ENCODE data around the gene SLC6A17. TPM values are rescaled to one million over a fixed set of nuclear protein-coding genes. Genes with fewer than 3 reads are reported as not detected.

The SLC6A17 gene
- total RNA-seq, 1 donor from 2014 or later: not detected

GRCh38 chr1:110242731-110243130 lies 92.4 kb downstream of the SLC6A17 start:
- H3K4me1 Mint-ChIP-seq (ENCODE audit: low read depth): peaks cover 7% of the 10 kb centered on the region
- peaks cover 71% of the 10 kb centered on the region for H3K27me3 Mint-ChIP-seq
- no peaks in the 10 kb centered on the region for H3K9me3 Mint-ChIP-seq (ENCODE audit: low read depth)
- H3K27ac Mint-ChIP-seq: no peak overlapping the region
- TF ChIP-seq, protein P1, sequence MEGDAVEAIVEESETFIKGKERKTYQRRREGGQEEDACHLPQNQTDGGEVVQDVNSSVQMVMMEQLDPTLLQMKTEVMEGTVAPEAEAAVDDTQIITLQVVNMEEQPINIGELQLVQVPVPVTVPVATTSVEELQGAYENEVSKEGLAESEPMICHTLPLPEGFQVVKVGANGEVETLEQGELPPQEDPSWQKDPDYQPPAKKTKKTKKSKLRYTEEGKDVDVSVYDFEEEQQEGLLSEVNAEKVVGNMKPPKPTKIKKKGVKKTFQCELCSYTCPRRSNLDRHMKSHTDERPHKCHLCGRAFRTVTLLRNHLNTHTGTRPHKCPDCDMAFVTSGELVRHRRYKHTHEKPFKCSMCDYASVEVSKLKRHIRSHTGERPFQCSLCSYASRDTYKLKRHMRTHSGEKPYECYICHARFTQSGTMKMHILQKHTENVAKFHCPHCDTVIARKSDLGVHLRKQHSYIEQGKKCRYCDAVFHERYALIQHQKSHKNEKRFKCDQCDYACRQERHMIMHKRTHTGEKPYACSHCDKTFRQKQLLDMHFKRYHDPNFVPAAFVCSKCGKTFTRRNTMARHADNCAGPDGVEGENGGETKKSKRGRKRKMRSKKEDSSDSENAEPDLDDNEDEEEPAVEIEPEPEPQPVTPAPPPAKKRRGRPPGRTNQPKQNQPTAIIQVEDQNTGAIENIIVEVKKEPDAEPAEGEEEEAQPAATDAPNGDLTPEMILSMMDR (IDR thresholded peaks at IDR 0.05; ENCODE audit: unreplicated experiment): no peak
- DNase-seq (ENCODE audit: low spot score, unreplicated experiment): no peak
- no peaks in the 10 kb centered on the region for H3K36me3 Mint-ChIP-seq (ENCODE audit: insufficient read depth)
- H3K4me3 Mint-ChIP-seq (ENCODE audit: low read depth): no peak overlapping the region

DNA sequence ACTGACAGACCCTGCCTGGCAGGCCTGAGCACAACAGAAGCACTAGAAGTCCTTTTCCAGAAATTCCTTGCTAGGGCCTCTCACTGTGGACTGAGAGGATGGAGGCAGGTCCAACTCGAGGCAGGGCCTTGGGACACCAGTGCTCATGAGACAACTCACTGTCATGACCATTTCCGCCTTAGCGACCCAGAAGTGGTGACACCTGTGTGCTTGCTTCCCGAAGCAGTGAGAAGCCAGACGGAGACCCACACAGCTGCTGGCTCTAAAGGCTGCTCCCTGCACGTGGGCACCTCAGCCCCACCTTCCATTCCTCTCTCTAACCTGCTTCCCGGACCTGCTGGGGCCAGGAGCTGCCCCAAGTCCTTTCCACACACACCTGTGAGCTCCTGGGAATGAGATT lies 92.9 kb downstream of the SLC6A17 start:
- Mint-ChIP-seq H3K27ac (no peak overlapping the region), H3K36me3 (ENCODE audit: insufficient read depth) (no peaks in the 10 kb centered on the region), H3K27me3 (peaks cover 71% of the 10 kb centered on the region), H3K4me1 (ENCODE audit: low read depth) (peaks cover 7% of the 10 kb centered on the region), H3K4me3 (ENCODE audit: low read depth) (no peak overlapping the region), H3K9me3 (ENCODE audit: low read depth) (no peaks in the 10 kb centered on the region)
- TF ChIP-seq, protein P1 (IDR thresholded peaks at IDR 0.05; ENCODE audit: unreplicated experiment): no peak
- no peak for DNase-seq (ENCODE audit: low spot score, unreplicated experiment)

DNA sequence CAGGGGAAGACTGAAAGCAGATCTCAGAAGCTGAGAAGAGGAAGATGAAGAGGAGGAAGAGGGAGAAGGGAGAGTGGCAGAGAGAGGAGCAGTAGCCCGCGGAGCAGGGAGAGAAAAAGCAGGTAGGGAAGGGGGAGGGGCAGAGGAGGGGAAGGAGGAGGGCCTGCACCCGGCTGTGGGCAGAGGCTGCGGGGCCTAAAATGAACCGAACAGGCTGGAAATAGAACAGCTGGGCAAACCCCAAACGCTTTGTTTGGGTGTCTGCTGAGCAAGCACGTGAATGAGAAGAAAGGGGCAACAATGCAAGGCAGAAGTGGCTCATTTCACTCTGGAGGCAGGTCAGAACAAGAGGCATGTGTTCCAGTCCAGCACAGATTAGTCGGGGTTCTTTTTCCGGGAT lies 93.3 kb downstream of the SLC6A17 start:
- Mint-ChIP-seq H3K4me3 (ENCODE audit: low read depth) (no peak overlapping the region), H3K27ac (no peak overlapping the region), H3K27me3 (peaks cover 66% of the 10 kb centered on the region), H3K4me1 (ENCODE audit: low read depth) (peaks cover 7% of the 10 kb centered on the region), H3K9me3 (ENCODE audit: low read depth) (no peaks in the 10 kb centered on the region), H3K36me3 (ENCODE audit: insufficient read depth) (no peaks in the 10 kb centered on the region)
- TF ChIP-seq, protein P1 (IDR thresholded peaks at IDR 0.05; ENCODE audit: unreplicated experiment): no peak
- no peak for DNase-seq (ENCODE audit: low spot score, unreplicated experiment)

- Mint-ChIP-seq H3K4me3 (ENCODE audit: low read depth) (no peak overlapping the region), H3K27ac (no peak overlapping the region), H3K9me3 (ENCODE audit: low read depth) (no peaks in the 10 kb centered on the region), H3K4me1 (ENCODE audit: low read depth) (peaks cover 6% of the 10 kb centered on the region), H3K27me3 (peaks cover 55% of the 10 kb centered on the region), H3K36me3 (ENCODE audit: insufficient read depth) (no peaks in the 10 kb centered on the region)
- TF ChIP-seq, protein P1 (IDR thresholded peaks at IDR 0.05; ENCODE audit: unreplicated experiment): no peak
- no peak for DNase-seq (ENCODE audit: low spot score, unreplicated experiment)
Measured at GRCh38 chr1:110245876-110246620, 95.8 kb downstream of the SLC6A17 start.

DNA sequence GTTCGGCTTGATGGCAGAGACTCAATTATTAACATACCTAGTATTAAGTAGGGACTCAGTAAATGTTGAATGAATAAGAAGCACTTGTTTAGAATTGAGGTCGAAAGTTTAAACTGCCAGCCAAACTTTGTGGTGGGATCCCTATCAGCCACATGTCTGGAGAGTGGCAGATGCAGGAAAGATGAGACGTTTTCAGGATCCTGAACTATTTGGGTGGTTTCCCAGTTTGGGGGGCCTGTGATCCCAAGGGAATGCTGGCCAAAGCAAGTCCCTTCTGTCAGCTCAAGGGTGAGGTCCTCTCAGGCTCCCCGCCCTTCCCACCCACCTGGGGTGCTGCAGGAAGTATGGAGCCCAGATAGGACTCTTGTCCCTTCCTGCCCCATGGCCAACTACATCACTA lies 98.5 kb downstream of the SLC6A17 start:
- H3K27me3 Mint-ChIP-seq: peaks cover 33% of the 10 kb centered on the region
- no peak overlapping the region for H3K27ac Mint-ChIP-seq

More for the DNA sequence above, 98.5 kb downstream of the SLC6A17 start:
- DNase-seq (ENCODE audit: low spot score, unreplicated experiment): no peak
- H3K4me3 Mint-ChIP-seq (ENCODE audit: low read depth): no peak overlapping the region
- no peaks in the 10 kb centered on the region for H3K4me1 Mint-ChIP-seq (ENCODE audit: low read depth)
- no peaks in the 10 kb centered on the region for H3K36me3 Mint-ChIP-seq (ENCODE audit: insufficient read depth)
- H3K9me3 Mint-ChIP-seq (ENCODE audit: low read depth): no peaks in the 10 kb centered on the region
- TF ChIP-seq, protein P1 (IDR thresholded peaks at IDR 0.05; ENCODE audit: unreplicated experiment): no peak

Measured in progenitor cell of endocrine pancreas (in vitro differentiated cells).